Astrocyte (in vitro differentiated cells and primary cell): ENCODE data around the gene ZNF684.

Source experiments
- CTCF ChIP-seq: IDR thresholded peaks from 2 replicates; pipeline ENCODE4 v1.5.1; 2011; ENCODE audit warnings: low read depth, mild to moderate bottlenecking, inconsistent platforms, low read length, moderate library complexity; ENCODE audit not compliant: insufficient read depth
- EZH2 ChIP-seq: IDR thresholded peaks from 2 replicates; pipeline ENCODE4 v1.6.1; 2012; ENCODE audit warnings: mild to moderate bottlenecking, low read length, inconsistent platforms; ENCODE audit not compliant: insufficient read depth

GRCh38 chr1:40592107-40592803, 60.8 kb downstream of the ZNF684 start:
- TF ChIP-seq CTCF (peak; percentile 44), EZH2 (no peak)
